Mononuclear cell (primary cell): ENCODE results near the gene P4HB. TPM values are rescaled to one million over a fixed set of nuclear protein-coding genes. Genes with fewer than 3 reads are reported as not detected.
A peak's percentile ranks its signal among the peaks of the same experiment; 100 is the strongest.

ENCODE experiments used
- H3K27me3 ChIP-seq: 2 replicates; pipeline ENCODE4 v1.6.0; 2011; ENCODE audit warnings: low read length, control low read depth; ENCODE audit not compliant: insufficient read depth
- H3K4me1 ChIP-seq: 2 replicates; pipeline ENCODE4 v1.5.1; 2011; ENCODE audit warnings: mild to moderate bottlenecking, low read length, control low read depth; ENCODE audit not compliant: insufficient read depth
- H3K4me3 ChIP-seq: 2 replicates; pipeline ENCODE4 v1.5.1; 2011; ENCODE audit warnings: mild to moderate bottlenecking, low read length, moderate library complexity
- H3K9me3 ChIP-seq: 2 replicates; pipeline ENCODE4 v1.5.1; 2011; ENCODE audit warnings: low read depth, mild to moderate bottlenecking, control low read depth, low read length
- total RNA-seq: library from RNA; depleted of rRNA; stranded (reverse); fragments of >200 nt; gene quantifications from one replicate; pipeline ENCODE4 v1.2.3, GENCODE V29; 2012

Gene P4HB
- total RNA-seq, 1 donor: 239 TPM

GRCh38 chr17:81901167-81902022 lies 41.1 kb upstream of the P4HB start:
- H3K9me3 ChIP-seq: no peaks in the 10 kb centered on the region
- H3K27me3 ChIP-seq: peaks cover 7% of the 10 kb centered on the region
- no peaks in the 10 kb centered on the region for H3K4me1 ChIP-seq
- no peak overlapping the region for H3K4me3 ChIP-seq

DNA sequence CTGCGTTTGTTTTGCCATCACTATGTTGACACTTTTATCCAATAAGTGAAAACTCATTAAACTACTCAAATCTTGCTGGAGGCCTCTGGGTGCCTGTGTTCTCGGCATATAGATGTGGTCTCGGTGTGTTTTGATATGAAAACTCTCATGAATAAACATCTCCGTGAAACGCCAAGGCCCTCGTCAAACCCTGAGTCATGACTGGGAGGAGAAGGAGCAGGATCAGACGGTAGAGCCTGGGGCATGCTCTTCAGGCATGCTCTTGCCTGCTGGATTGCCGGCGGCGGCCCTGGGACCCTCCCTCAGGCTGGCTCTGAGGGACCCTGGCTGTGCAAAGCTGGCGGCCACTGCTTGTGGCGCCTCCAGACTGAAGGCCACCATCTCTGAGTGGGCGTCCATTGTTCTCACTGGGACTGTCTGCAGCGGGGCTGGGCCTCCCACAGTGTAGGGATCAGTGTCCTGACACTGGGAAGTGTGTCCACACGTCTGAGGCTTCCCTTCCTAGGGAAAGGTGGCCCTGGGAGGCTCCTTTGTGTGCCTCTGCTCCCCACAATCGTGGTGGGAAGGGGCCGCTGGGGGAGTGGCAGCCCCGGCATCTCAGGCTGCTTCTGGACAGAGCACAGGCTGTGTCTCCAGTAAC lies 40.0 kb upstream of the P4HB start:
- no peak overlapping the region for H3K4me3 ChIP-seq
- peaks cover 7% of the 10 kb centered on the region for H3K27me3 ChIP-seq
- H3K9me3 ChIP-seq: no peaks in the 10 kb centered on the region
- no peaks in the 10 kb centered on the region for H3K4me1 ChIP-seq

DNA sequence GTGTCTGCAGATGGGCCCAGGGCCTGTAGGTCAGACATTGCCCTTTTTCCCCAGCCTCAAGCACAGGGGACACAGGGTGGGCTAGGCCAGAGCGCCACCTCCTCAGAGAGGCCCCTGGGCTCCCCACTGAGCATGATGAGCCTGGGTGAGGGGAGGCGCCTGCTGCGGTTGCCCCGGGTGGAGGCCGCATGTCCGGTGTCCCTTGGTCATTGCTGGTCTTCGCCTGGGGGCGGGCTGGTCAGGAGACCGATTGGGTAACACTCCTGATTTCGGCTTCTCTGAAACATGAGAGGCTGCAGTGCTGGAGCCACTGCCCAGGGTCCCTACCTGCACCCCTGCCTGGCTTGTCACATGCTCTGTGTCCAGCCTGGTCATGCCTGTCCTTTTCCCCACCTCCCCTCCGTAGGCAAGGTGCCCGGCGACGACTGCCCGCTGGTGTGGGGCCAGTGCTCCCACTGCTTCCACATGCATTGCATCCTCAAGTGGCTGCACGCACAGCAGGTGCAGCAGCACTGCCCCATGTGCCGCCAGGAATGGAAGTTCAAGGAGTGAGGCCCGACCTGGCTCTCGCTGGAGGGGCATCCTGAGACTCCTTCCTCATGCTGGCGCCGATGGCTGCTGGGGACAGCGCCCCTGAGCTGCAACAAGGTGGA lies 39.3 kb upstream of the P4HB start:
- Histone ChIP-seq H3K4me3 (no peak overlapping the region), H3K9me3 (no peaks in the 10 kb centered on the region), H3K4me1 (no peaks in the 10 kb centered on the region), H3K27me3 (peaks cover 7% of the 10 kb centered on the region)

GRCh38 chr17:81898885-81899284 lies 38.5 kb upstream of the P4HB start:
- peaks cover 7% of the 10 kb centered on the region for H3K27me3 ChIP-seq
- no peaks in the 10 kb centered on the region for H3K9me3 ChIP-seq
- no peak overlapping the region for H3K4me3 ChIP-seq
- H3K4me1 ChIP-seq: no peaks in the 10 kb centered on the region

DNA sequence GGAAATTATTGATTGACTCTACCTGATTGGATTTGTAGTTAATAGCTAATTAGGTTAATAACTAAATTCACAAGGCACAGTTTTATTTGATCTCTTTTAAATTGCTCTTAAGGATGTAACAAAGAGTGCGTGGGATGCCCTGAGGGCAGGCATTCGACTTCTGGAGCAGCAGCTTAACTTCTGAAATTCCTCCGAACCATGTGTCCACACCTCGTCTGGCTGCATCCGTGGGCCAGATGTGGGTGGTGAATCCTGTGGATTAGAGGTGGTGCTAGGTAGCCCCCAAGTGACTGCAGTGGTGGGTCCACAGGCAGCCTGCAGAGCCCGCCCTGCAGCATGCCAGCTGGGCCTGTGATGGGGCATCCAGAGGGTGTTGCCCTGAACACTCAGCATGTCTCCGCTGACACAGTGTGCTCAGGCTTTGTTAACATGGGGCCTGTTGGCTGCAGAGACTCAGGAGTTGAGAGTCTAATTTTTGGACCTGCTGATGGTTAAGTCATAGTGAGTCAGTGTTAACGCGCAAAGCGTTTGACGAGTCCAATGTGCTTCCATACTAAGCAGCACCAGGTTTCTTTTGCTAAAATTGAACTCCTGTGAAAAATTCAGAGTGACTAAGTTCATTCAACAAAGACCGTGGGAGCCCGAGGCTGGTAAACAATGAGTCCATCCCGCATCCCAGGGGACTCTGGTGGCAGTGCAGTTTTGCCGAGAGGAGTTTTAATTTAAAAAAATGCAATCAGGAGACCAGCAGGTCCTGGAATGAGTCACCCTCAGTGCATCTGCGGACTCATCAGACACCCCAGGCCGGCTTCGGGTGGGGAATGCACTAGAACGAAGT lies 37.9 kb upstream of the P4HB start:
- Histone ChIP-seq H3K4me3 (no peak overlapping the region), H3K4me1 (no peaks in the 10 kb centered on the region), H3K27me3 (peaks cover 7% of the 10 kb centered on the region), H3K9me3 (no peaks in the 10 kb centered on the region)

GRCh38 chr17:81895400-81895799 lies 35.1 kb upstream of the P4HB start:
- H3K27me3 ChIP-seq: no peaks in the 10 kb centered on the region
- no peaks in the 10 kb centered on the region for H3K9me3 ChIP-seq
- peaks cover 14% of the 10 kb centered on the region for H3K4me1 ChIP-seq
- H3K4me3 ChIP-seq: no peak overlapping the region

- Histone ChIP-seq H3K9me3 (no peaks in the 10 kb centered on the region), H3K4me1 (peaks cover 22% of the 10 kb centered on the region), H3K27me3 (no peaks in the 10 kb centered on the region), H3K4me3 (peak overlapping the region; percentile 63)
Observed at GRCh38 chr17:81891303-81891552, 30.9 kb upstream of the P4HB start.

- no peaks in the 10 kb centered on the region for H3K9me3 ChIP-seq
- peak overlapping the region; percentile 63 for H3K4me3 ChIP-seq
- H3K4me1 ChIP-seq: peaks cover 22% of the 10 kb centered on the region
- H3K27me3 ChIP-seq: no peaks in the 10 kb centered on the region
Observed at GRCh38 chr17:81890447-81891302, 30.3 kb upstream of the P4HB start.

DNA sequence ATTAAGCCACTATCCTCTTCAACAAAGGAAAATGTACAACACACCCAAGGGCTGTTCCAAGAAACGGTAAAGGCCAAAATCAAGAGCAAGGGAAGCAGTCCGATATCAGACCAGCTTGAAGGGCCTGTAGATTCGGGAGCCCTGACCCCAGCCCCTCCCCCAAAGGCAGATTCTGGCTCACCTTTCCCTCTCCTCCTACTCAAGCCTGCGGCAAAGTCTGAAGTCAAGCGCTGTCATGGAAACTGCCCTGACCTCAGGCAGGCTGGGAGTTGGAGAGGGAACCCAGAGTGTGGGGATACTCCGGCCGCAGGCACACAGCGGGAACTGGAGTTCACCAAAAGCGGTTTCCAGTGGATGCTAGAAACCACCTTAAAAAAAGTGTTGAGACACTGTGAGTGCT lies 29.3 kb upstream of the P4HB start:
- H3K27me3 ChIP-seq: no peaks in the 10 kb centered on the region
- no peak overlapping the region for H3K4me3 ChIP-seq
- H3K9me3 ChIP-seq: no peaks in the 10 kb centered on the region
- peaks cover 22% of the 10 kb centered on the region for H3K4me1 ChIP-seq

- Histone ChIP-seq H3K27me3 (no peaks in the 10 kb centered on the region), H3K4me1 (peaks cover 22% of the 10 kb centered on the region), H3K4me3 (no peak overlapping the region)
Observed at GRCh38 chr17:81888988-81889595, 28.8 kb upstream of the P4HB start.

GRCh38 chr17:81888105-81888987 lies 28.0 kb upstream of the P4HB start:
- Histone ChIP-seq H3K27me3 (no peaks in the 10 kb centered on the region), H3K4me3 (no peak overlapping the region), H3K9me3 (no peaks in the 10 kb centered on the region), H3K4me1 (peaks cover 22% of the 10 kb centered on the region)

More at GRCh38 chr17:81888988-81889595, 28.8 kb upstream of the P4HB start:
- no peaks in the 10 kb centered on the region for H3K9me3 ChIP-seq

DNA sequence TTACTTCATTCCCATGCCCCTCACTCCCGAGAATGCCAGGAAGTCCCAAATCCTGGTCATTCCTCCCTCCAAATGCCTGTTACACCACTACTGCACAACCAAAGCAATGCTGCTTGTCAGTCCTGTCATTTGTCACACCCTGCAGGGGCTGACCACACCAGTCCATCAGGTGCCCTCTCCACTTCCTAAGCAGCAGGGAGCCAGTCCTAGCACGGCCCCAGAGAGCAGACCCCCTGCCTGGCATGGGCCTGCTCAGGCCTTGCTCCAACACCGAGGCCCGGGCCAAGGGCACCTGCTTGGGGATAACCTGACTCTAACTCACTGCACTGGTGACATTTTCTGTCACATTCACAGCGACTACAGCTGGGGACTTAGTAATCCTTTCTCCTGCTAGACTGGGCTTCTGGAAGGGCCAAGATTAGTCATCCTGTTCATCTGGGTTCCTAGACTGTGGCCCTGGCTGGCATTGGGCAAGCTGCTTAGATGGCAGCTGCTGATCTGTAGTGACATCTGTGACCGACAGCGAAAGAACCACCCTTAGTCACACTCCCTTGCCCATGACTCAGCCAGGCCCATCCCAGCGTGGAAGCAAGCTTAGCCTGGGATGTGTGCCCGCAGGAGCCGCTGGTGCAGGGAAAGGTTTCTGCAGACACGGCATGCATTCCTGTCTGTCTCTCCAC lies 25.7 kb upstream of the P4HB start:
- Histone ChIP-seq H3K27me3 (no peaks in the 10 kb centered on the region), H3K4me1 (peaks cover 13% of the 10 kb centered on the region), H3K4me3 (no peak overlapping the region), H3K9me3 (no peaks in the 10 kb centered on the region)

GRCh38 chr17:81885454-81885853 lies 25.1 kb upstream of the P4HB start:
- H3K9me3 ChIP-seq: no peaks in the 10 kb centered on the region
- H3K4me1 ChIP-seq: peaks cover 9% of the 10 kb centered on the region
- H3K4me3 ChIP-seq: no peak overlapping the region
- no peaks in the 10 kb centered on the region for H3K27me3 ChIP-seq
